GM18517 (cell line): ENCODE results near the gene AP1M1.
"Not testable (repeated sequence)": the region's sequence is repeated elsewhere in the genome, so short reads cannot be mapped to it uniquely, and the experiment has no call there.

Experiments used
- ATAC-seq: cut with Tn5 transposase; IDR thresholded peaks from one replicate; pipeline ENCODE4 v1.9.1; 2021; ENCODE audit warnings: mild to moderate bottlenecking, moderate library complexity; ENCODE audit not compliant: unreplicated experiment

The AP1M1 gene

DNA sequence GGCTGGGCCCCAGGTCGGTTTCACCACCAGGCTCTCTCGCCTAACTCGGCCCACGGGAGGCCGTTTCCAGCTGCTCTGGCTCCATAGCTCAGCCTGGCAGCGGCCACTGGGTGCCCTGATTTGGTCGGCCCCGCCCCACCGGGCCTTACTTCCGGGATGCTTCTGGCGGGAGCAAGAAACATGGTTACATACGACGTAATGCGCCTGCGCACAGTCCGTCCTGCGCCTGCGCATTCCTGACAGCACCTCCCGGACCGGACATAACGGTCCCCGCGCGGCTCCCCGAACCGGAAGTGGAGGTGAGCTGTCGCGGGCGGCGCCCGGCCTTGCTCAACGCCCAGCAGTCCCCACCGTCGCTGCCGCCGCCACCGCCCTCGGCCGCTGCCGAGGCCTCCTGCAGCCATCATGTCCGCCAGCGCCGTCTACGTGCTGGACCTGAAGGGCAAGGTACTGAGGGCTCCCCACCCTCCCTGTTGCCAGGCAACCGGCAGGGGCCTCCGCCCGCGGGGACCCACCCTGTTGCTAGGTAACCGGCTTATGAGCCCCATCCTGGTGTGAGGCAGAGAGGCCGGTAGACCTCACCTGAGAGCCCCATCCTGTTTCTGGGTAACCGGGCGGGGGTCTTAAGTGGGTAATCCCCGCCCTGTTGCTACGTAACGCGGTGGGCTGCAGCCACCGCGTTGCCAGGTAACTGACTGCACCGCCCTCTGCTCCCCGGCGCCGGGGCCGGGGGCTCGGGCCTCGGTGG, at the start of gene AP1M1:
Gene AP1M1, plus strand, starts transcription at position 290 of the 748 bp plus-strand sequence. Its CDS starts 116 bp downstream, at position 406.
- peak; percentile 78 for ATAC-seq

DNA sequence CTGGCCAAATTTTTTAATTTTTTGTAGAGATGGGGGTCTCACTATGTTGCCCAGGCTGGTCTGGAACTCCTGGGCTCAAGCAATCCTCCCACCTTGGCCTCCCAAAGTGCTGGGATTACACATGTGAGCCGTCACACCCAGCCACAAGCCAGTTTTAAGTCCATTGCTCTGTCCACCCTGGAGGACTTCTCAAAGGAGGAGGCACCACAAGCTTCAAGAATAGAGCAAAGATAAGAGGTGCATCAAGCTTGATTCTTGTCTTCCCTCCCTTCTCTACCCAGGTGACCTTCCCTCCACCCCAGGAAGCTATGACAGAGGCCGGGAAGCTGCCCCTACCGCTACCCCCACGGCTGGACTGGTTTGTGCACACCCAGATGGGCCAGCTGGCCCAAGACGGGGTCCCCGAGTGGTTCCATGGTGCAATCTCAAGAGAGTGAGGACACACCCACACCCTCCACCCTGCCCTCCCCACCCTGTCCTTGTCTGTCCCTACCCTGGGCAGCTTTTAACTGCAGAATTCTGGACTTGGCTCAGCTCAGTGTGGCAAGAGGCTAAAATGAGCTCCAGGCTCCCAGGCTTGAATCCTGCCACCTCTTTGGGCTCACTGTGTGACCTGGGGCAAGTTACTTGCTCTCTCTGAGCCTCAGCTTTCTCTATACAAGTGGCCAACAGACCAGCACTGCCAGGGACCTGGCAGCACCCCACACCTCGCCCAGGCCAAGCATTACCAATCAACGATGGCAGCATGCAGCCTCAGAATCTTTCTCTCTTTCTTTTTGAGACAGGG, 49.1 kb upstream of the AP1M1 start:
- no peak for ATAC-seq

DNA sequence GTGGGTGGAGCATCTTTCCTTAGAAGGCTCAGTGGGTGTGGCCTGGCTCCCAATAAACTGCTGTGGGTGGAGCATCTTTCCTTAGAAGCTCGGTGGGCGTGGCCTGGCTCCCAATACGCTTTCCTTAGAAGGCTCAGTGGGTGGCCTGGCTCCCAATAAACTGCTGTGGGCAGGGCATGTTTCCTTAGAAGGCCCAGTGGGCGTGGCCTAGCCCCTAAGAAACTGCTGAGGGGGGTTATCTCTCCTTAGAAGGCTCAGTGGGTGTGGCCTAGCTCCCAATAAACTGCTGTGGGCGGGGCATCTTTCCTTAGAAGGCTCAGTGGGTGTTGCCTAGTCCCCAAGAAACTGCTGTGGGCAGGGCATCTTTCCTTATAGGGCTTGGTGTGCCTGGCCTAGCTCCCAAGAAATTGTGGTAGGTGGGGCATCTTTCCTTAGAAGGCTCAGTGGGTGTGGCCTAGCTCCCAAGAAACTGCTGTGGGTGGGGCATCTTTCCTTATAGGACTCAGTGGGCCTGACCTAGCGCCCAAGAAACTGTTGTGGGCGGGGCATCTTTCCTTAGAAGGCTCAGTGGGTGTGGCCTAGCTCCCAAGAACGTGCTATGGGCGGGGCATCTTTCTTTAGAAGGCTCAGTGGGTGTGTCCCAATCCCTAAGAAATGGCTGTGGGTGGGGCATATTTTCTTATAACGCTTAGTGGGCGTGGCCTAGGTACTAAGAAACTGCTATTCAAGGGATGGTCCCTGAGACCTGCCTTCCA, 44.0 kb upstream of the AP1M1 start:
- ATAC-seq = no peak

DNA sequence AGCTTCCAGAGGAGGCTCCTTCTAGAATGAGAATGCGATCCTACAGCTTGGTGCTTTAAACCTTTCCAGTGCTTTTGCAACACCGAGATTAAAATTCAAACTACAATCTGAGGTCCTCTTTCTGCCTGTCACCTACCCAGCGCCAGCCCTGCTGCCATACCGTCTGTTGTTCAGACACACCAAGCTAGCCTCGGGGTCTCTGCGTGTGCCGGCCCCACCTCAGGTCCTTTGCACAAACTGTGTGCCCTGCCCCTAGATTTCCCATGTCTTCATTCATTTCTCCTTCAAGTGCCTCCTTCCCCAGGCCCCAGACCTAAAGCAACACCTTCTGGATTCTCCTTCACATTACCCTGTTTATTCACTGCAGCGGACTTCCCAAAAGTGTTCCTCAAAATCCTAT, 43.2 kb upstream of the AP1M1 start:
- ATAC-seq = no peak

DNA sequence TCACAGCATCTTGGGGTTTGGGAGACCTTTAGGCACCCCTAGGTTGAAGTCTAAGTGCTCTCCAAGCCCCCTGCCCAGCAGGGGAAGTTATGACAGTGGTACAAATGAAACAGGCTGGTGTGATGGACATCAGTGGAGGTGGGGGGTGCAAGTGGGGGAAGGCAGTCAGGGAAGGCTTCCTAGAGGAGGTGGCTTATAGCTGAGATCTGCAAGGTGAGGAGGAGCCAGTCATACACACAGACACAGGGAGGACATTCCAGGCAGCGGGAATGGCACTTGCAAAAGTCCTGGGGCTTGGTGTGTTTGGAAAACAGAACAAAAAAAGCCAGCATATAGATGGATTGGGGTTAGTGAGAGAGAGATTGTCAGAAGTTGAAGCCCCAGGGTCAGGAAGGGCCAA, 42.6 kb upstream of the AP1M1 start:
- no peak for ATAC-seq

DNA sequence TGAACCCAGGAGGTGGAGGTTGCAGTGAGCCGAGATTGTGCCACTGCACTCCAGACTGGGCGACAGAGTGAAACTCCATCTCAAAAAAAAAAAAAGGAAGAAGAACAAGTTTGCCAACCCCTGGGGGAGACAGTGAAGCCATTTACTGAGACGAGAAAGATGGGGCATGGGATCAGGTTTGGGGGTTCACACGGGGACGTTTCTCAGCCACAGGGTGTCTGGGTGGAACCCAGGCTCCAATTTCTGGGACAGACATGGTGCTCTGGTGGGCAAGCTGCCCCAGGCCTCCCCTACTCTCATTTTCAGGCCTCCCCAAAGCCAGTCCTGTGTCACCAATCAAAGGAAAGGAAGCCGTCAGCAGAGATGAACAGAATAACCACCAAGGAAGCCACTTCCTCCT, 40.8 kb upstream of the AP1M1 start:
- ATAC-seq = no peak

DNA sequence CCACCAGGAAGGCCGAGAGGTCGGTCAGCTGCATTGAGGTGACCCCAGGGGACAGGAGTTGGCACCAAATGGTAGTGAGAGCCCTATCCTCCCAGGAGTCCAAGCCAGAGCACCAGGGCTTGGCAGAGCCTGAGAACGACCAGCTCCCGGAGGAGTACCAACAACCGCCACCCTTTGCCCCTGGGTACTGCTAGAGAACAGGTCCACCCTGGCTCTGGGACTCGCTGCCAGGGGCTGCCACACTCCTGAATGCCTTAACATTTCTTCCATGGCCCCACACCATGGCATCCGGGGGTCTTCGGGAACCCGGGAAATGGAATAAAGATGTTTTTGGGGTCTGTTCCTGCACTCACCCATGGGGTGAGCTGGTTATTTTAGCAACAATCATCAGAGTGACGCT, 40.1 kb upstream of the AP1M1 start:
- ATAC-seq = no peak

DNA sequence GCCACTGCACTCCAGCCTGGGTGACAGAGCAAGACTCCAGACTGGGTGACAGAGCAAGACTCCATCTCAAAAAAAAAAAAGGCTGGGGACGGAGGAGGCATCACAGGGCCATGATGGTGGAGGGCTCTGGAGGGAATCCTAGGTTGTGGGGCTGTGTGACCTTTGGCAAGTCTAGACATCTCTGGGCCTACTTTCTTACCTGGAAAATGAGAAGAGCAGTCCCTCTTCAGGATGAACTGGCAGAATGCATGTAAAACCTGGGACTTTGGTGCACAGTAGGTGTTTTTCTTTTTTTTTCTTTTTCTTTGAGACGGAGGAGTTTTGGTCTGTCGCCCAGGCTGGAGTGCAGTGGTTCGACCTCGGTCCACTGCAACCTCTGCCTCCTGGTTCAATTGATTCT, 38.1 kb upstream of the AP1M1 start:
- no peak for ATAC-seq

DNA sequence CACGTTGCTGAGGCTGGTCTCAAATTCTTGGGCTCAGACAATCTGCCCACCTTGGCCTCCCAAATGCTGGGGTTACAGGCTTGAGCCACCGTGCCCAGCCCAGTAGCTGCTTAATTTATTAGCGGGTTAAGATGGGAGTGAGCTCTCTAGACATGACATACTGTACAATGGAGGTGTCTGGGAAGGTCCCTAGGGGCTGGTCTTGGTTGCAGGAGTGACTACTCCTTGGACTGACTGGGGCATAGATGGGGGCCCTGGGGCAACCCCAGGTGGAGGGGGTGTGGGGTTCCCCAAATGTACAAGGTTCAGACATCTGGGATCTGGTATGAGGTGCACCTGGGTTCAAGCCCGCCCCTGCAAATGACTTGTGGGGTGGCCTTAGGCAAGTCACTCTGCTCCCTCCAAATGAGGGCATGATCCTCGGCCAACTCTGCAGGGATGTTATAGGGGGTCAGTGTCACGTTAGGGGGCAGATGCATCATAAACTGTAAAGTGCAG, 37.2 kb upstream of the AP1M1 start:
- no peak for ATAC-seq

DNA sequence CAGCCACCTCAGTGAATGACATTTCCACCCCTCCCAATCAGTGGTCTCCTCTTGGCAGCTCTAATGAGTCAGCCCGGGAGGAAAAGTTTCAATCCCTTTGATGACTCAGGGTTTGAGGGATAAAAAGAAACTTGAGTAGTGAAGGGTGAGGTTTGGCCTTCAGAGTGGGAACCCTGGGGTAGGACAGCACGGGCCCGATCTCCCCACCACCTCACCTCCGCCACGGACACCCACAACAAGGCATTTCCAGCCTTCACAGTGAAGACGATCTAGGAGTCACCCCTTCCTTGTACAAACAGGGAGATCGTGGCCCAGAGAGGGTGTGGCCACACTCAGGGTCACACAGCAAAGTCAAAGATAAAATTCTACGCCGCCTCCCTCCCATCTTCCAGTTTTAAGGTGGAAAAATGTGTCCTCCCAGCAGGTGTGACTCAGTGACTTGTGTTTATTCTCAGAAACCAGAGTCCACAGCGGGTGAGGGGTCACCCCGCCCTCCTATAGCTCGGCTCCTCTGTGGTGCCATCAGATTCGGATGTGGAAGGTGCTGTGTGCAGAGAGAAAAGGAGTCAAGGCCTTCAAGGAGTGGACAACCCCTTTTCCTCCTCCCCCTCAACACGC, 36.7 kb upstream of the AP1M1 start:
- ATAC-seq = no peak

DNA sequence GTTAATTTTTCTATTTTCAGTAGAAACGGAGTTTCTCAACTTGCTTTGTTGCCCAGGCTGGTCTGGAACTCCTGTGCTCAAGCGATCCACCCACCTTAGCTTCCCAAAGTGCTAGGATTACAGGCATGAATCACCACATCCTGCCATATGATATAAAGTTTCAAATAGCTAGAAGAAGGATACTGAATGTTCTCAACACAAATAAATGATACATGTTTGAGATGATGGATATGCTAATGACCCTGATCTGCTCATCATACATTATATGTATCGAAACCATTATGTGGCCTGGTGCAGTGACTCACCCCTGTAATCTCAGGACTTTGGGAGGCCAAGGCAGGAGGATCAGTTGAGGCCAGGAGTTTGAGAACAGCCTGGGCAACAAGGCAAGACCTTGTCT, 35.9 kb upstream of the AP1M1 start:
- no peak for ATAC-seq

DNA sequence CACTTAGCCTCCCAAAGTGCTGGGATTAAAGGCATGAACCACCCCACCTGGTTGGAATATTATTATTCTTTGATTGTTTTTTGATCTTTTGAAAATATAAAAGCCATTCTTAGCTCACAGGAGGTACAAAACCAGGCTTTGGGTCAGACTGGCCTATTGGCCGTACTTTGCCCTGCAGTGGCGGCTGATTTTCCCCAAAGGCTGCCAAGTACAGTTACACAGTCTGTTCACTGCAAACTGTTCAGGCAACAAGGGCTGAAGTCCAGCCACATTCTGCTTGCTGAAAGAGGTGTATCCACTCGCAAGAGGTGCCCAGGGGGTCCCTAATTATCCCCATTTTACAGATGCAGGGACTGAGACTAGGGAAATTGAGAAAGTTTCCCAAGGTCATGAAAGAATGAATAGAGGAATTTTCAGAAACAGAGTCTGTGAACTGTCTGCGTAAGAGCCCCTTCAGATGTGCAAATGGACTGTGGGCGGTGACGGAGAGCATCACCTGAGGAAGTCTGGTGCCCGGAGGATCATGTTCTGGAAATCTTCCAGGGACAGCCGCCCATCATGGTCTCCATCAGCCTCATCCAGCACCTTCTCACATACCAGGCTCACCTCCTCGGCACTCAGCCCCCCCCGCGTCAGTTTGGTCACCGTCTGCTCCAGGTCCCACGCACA, 33.4 kb upstream of the AP1M1 start:
- ATAC-seq = no peak

DNA sequence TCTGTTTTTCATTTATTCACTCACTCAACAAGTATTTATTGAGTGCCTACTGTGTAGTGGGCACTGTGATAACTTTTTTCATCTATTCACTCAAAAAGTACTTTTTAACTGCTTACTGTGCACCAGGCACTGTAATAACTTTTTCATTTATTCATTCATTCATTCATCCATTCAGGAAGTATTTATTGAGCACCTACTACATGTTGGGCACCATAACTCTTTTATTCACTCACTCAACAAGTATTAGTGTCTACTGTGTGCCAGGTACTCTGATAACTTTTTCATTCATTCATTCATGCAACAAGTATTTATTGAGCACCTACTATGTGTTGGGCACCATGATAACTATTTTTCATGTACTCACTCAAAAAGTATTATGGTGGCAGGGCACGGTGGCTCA, 31.3 kb upstream of the AP1M1 start:
- no peak for ATAC-seq

DNA sequence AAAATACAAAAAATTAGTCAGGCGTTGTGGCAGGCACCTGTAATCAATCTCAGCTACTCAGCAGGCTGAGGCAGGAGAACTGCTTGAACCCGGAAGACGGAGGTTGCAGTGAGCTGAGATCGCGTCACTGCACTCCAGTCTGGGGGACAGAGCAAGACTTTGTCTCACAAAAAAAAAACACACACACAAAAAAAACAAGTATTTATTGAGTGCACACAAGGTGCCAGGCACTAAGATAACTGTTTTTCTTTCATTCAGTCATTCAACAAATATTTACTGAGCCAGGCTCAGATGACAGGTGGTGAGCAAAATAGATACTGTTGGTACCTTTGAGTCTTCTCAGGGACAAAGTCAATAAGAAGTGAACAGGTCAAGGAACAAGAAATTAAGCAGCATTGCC, 30.7 kb upstream of the AP1M1 start:
- no peak for ATAC-seq

DNA sequence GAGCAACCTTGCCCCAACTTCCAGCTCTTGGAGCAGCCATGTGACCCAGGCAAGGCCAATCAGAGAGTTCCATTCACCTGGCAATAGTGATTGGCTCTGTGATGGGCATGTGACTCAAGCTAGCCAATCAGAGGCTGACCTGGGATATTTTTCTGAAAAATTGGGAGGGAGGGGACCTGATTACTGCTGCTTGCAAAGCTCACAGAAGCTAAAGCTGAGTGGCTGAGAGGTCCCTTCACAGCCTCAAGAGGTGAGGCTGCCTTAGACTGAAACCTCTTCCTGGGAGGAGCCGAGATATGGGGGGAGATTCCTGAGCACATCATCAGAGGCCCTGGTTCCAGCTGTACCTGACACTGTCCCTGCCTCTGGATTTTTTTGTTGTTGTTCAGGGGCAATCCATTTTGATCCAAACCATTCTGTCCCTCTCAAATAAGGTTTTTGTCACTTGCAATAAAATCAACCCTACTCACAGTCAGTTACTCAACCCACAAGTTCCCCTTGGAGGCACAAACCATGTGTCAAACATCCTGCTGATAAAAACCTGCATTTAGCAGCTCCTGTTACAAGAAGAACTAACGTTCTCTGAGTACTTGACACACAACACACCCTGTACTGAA, 29.1 kb upstream of the AP1M1 start:
- ATAC-seq = no peak

DNA sequence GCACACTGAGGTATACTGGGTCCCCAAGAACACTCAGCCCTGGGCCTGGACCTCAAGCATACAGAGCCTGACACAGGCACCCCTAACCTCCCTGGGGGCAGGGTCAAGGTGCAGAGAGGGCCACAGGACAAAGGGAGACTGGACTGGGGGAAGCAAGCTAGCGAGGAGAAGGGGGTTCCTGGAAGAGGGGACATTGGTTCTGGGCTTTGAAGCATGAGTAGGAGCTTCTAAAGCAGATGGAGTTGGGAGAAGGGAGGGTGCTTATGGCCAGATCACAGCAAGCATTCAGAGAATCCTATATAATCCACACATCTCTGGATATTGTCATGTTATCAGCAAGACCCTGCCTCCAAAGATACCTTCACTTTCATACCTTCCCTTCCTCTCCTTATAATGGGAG, 27.6 kb upstream of the AP1M1 start:
- no peak for ATAC-seq

DNA sequence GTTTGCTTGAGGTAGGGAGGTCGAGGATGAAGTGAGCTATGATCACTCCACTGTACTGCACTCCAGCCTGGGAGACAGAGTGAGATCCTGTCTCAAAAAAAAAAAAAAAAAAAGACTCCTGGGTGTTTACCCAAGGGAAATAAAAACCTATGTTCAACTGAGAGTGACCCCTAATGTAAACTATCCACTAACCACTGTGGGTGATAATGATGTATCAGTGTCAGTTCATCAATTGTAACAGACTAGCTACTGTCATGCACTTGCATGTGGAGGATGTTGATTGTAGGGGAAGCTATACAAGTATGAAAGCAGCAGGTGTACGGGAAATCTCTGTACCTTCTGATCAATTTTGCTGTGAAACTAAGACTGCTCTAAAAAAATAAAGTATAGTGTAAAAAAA, 21.8 kb upstream of the AP1M1 start:
- ATAC-seq = peak; percentile 61

DNA sequence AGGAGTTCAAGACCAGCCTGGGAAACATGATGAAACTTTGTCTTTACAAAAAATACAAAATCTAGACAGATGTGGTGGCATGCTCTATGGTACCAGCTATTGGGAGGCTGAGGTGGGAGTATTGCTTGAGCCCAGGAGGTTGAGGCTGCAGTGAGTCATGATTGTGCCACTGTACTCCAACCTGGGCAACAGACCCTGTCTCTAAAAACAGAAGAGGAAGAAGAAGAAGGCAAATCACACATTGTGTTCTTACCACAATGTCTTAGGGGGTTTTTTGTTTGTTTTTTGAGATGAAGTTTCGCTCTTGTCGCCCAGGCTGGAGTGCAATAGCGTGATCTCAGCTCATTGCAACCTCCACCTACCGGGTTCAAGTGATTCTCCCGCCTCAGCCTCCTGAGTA, 18.8 kb upstream of the AP1M1 start:
- ATAC-seq = not testable (repeated sequence)

DNA sequence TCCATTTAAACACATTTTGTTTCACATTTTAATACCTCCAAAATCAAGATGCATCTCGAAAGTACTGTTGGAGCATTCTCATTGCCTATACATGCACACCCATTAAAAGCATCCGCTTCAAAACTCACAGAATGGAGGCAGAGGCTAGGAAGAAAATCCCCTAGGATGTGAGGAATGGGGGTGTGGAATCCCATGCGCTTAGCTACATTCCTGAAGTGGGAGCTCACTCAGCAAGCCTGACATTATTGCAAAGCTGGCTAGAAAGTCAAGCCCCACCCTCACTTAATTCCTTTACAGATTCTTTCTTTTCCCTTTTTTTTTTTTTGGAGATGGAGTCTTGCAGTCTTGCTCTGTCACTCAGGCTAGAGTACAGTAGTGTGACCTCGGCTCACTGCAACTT, 17.1 kb upstream of the AP1M1 start:
- ATAC-seq = no peak

DNA sequence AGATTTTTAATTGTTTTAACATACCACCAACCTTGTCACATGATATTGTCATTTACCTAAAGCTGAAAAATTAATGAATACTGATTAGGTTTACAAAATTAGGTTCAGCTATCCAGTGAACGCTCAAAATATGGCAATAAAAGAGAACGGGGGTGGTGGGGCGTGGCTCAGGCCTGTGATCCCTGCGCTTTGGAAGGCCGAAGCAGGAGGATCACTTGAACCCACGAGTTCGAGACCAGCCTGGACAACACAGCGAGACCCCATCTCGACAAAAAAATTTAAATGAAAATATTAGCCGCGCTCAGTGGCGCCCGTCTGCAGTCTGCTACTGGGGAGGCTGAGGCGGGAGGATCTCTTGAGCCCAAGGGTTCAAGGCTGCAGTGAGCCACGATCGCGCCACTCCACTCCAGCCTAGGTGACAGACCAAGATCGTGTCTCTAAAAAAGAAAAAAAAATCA, 13.0 kb upstream of the AP1M1 start:
- ATAC-seq = peak; percentile 8
